Endothelial cell of umbilical vein (primary cell): ENCODE measurements around the gene ERN2.
"Not testable (repeated sequence)": the region's sequence is repeated elsewhere in the genome, so short reads cannot be mapped to it uniquely, and the experiment has no call there.

Experiments
- CTCF ChIP-seq, 2 donors: IDR thresholded peaks; 1 replicate in 1 of 2; 2 replicates in 1 of 2; pipeline ENCODE4 v1.5.1; 2011; ENCODE audit warnings: low read length in 2 of 2, mild to moderate bottlenecking in 2 of 2, moderate library complexity in 2 of 2, control low read depth in 1 of 2, inconsistent platforms in 1 of 2, low read depth in 1 of 2; ENCODE audit not compliant: insufficient read depth in 1 of 2; ENCODE audit errors: extremely low read depth in 1 of 2
- EZH2 ChIP-seq: IDR thresholded peaks from 2 replicates; pipeline ENCODE4 v1.6.1; 2012; ENCODE audit warnings: borderline replicate concordance, low read depth, mild to moderate bottlenecking, moderate library complexity, low read length, inconsistent platforms; ENCODE audit not compliant: severe bottlenecking
- FOS ChIP-seq: IDR thresholded peaks from 2 replicates; pipeline ENCODE4 v1.6.1; 2011; ENCODE audit warnings: mild to moderate bottlenecking, low read length, moderate library complexity, borderline replicate concordance; ENCODE audit not compliant: insufficient read depth
- GATA2 ChIP-seq: IDR thresholded peaks from 2 replicates; pipeline ENCODE4 v1.7.0; 2011; ENCODE audit warnings: low read depth, mild to moderate bottlenecking, moderate library complexity, mixed read lengths, low read length; ENCODE audit not compliant: insufficient read length, insufficient read depth
- MAX ChIP-seq: IDR thresholded peaks from 2 replicates; pipeline ENCODE4 v1.6.1; 2011; ENCODE audit not compliant: insufficient read depth, insufficient read length
- MYC ChIP-seq: IDR thresholded peaks from one replicate; pipeline ENCODE4 v1.6.1; 2011; ENCODE audit warnings: mild to moderate bottlenecking, low read depth, low read length
- POLR2A ChIP-seq: IDR thresholded peaks from 2 replicates; pipeline ENCODE4 v1.6.1; 2012; ENCODE audit warnings: low read depth, mild to moderate bottlenecking, control low read depth, low read length
- POLR2AphosphoS5 ChIP-seq: IDR thresholded peaks from 2 replicates; pipeline ENCODE4 v1.6.1; 2012; ENCODE audit warnings: low read depth, mild to moderate bottlenecking, control low read depth, low read length, moderate library complexity; ENCODE audit not compliant: insufficient read depth

DNA sequence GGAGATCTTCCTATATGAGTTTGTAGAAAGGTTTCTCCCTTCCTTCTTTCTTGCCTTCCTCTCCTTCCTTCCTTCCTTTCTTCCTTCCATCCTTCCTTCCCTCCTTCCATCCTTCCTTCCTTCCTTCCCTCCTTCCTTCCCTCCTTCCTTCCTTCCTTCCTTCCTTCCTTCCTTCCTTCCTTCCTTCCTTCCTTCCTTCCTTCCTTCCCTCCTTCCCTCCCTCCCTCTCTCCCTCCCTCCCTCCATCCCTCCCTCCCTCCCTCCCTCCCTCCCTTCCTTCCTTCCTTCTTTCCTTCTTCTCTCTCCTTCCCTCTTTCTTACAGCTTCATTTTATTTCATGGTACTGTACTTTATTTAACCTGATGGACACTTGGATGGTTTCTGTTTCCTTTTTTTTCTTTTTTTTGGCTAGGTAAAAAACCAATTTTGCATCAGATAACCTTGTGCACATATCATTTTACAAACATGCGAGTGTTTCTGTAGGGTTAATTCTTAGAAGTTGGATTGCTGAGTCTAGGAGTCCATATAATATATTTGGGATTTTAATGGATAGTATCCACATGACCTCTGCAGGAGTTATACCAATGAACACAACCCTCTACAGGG, 24.5 kb upstream of the ERN2 start:
- not testable (repeated sequence) for TF ChIP-seq POLR2A; CTCF (IDR thresholded peaks at IDR 0.05; ENCODE audit: extremely low read depth in 1 of 2, insufficient read depth in 1 of 2, low read depth in 1 of 2, low read length in 2 of 2); MAX; POLR2AphosphoS5; FOS; EZH2; GATA2; MYC
